Parietal lobe (tissue), 1 donor: ENCODE measurements around the gene COL9A2. TPM values are rescaled to one million over a fixed set of nuclear protein-coding genes. Genes with fewer than 3 reads are reported as not detected.

ENCODE experiments used
- total RNA-seq: library from RNA; depleted of rRNA; stranded (reverse); fragments of >200 nt; gene quantifications from one replicate; pipeline ENCODE4 v1.2.3, GENCODE V29; 2014

The COL9A2 gene
- total RNA-seq: 14.7 TPM

DNA sequence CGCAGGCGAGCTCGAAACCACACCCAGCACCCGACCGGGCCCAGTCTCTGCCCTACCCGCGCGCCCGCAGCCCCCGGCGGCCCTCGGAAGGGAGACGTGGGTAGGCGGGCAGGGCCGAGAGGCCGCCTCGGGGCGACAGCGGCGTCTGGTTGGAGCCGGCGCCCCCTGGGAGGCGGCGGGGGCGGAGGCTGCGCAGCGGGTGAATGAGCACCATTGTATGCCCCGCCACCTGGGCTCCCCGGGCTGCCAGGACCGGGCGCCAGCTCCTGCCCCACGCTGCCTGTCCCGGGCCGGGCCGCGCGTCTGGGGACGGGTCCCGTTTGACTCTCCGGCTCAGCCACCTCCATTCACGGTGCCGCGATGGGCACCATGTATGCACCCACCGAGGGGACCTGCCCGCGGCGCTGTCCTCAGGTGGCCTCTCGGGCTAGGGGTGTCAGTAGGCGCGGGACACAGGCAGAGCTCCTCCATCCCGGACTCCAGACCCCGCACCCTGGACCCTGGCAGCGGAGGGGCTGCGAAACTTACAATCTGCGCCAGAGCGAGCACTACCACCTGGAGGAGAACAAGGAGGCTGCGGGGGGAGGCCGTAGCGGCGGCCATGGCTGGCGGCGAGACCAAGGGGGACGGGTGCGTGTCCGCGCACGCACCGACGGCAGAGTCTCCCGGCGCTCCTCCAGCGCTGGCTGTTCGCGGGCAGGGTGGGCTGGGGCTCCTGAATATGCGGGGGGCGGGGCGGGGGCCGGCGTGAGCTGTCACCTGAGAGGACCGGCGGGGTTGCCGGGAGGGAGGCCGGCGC lies at the start of gene COL9A2:
Gene COL9A2, minus strand, starts transcription at position 692 of the 799 bp plus-strand sequence. Its CDS starts 89 bp downstream, at position 603.

DNA sequence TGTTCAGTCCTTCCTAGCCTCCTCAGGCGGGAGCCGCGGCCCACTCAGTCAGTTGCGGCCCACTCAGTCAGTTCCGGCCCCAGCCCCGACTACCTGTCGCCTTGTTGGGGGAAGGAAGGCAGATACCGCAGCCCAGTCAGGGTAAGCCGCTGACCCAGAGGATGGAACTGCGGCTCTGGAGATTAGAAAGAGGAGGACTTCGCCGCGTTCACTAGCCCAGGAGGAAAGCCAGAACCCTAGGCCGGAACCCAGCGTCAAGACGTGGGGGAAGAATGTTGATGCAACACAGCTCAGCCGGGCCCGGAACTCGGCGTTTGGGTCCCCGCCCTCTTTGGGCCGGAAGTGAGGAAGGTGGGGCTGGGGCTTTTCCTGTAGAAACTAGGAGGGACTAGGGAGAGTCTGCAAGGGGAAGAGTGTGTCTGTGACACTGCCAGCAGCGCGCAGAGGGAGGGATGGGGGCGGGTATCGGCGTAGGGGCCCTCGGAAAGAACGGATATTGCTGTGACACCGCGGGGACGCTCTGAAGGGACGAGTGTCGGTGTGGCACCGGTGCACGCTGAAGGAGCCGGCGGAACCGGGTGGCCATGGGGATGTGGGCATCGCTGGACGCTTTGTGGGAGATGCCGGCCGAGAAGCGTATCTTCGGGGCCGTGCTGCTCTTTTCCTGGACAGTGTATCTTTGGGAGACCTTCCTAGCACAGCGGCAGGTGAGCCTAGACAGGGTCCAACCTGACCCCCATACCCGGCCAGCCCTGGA lies 59.2 kb downstream of the COL9A2 start, which contains the start of gene ZMPSTE24:
Gene ZMPSTE24, plus strand, starts transcription at position 549 of the 757 bp plus-strand sequence. Its CDS starts 36 bp downstream, at position 585.

Other genes with a start within 250 kb of the COL9A2 start
- gene PPT1, start 220.0 kb downstream of the COL9A2 start, total RNA-seq: 48.5 TPM
- 65.4 TPM for gene RLF, start 155.9 kb downstream of the COL9A2 start, total RNA-seq
- not detected for gene TMCO2, start 69.3 kb downstream of the COL9A2 start, total RNA-seq
- gene ZMPSTE24, start 59.0 kb downstream of the COL9A2 start, total RNA-seq: 39.8 TPM
- 30.0 TPM for gene SMAP2, start 56.4 kb upstream of the COL9A2 start, total RNA-seq
- 23.8 TPM for gene ZFP69B, start 133.2 kb upstream of the COL9A2 start, total RNA-seq
- 15.3 TPM for gene ZFP69, start 160.0 kb upstream of the COL9A2 start, total RNA-seq
- 23.8 TPM for gene EXO5, start 191.5 kb upstream of the COL9A2 start, total RNA-seq
- gene ZNF684, start 214.4 kb upstream of the COL9A2 start, total RNA-seq: 8.1 TPM